Endothelial cell of umbilical vein (primary cell): Measurements from ENCODE around the gene R3HDM1.

ENCODE experiments used
- CTCF ChIP-seq, 2 donors: IDR thresholded peaks; 1 replicate in 1 of 2; 2 replicates in 1 of 2; pipeline ENCODE4 v1.5.1; 2011; ENCODE audit warnings: low read length in 2 of 2, mild to moderate bottlenecking in 2 of 2, moderate library complexity in 2 of 2, control low read depth in 1 of 2, inconsistent platforms in 1 of 2, low read depth in 1 of 2; ENCODE audit not compliant: insufficient read depth in 1 of 2; ENCODE audit errors: extremely low read depth in 1 of 2
- EZH2 ChIP-seq: IDR thresholded peaks from 2 replicates; pipeline ENCODE4 v1.6.1; 2012; ENCODE audit warnings: borderline replicate concordance, low read depth, mild to moderate bottlenecking, moderate library complexity, low read length, inconsistent platforms; ENCODE audit not compliant: severe bottlenecking
- FOS ChIP-seq: IDR thresholded peaks from 2 replicates; pipeline ENCODE4 v1.6.1; 2011; ENCODE audit warnings: mild to moderate bottlenecking, low read length, moderate library complexity, borderline replicate concordance; ENCODE audit not compliant: insufficient read depth
- GATA2 ChIP-seq: IDR thresholded peaks from 2 replicates; pipeline ENCODE4 v1.7.0; 2011; ENCODE audit warnings: low read depth, mild to moderate bottlenecking, moderate library complexity, mixed read lengths, low read length; ENCODE audit not compliant: insufficient read length, insufficient read depth
- JUN ChIP-seq: IDR thresholded peaks from 2 replicates; pipeline ENCODE4 v1.6.1; 2011; ENCODE audit warnings: borderline replicate concordance, low read depth; ENCODE audit not compliant: insufficient read length, insufficient read depth
- MAX ChIP-seq: IDR thresholded peaks from 2 replicates; pipeline ENCODE4 v1.6.1; 2011; ENCODE audit not compliant: insufficient read depth, insufficient read length
- MYC ChIP-seq: IDR thresholded peaks from one replicate; pipeline ENCODE4 v1.6.1; 2011; ENCODE audit warnings: mild to moderate bottlenecking, low read depth, low read length
- POLR2A ChIP-seq: IDR thresholded peaks from 2 replicates; pipeline ENCODE4 v1.6.1; 2012; ENCODE audit warnings: low read depth, mild to moderate bottlenecking, control low read depth, low read length
- POLR2AphosphoS5 ChIP-seq: IDR thresholded peaks from 2 replicates; pipeline ENCODE4 v1.6.1; 2012; ENCODE audit warnings: low read depth, mild to moderate bottlenecking, control low read depth, low read length, moderate library complexity; ENCODE audit not compliant: insufficient read depth

GRCh38 chr2:135638825-135639224 lies 107.5 kb downstream of the R3HDM1 start:
- TF ChIP-seq CTCF (IDR thresholded peaks at IDR 0.05; ENCODE audit: extremely low read depth in 1 of 2, insufficient read depth in 1 of 2, low read depth in 1 of 2, low read length in 2 of 2) (no peak), POLR2A (no peak), MYC (no peak), MAX (no peak), EZH2 (no peak), JUN (no peak), POLR2AphosphoS5 (no peak), GATA2 (no peak), FOS (no peak)
